ENCODE results near the gene TTLL6.
"Not testable (repeated sequence)": the region's sequence is repeated elsewhere in the genome, so short reads cannot be mapped to it uniquely, and the experiment has no call there.

TTLL6 gene

DNA sequence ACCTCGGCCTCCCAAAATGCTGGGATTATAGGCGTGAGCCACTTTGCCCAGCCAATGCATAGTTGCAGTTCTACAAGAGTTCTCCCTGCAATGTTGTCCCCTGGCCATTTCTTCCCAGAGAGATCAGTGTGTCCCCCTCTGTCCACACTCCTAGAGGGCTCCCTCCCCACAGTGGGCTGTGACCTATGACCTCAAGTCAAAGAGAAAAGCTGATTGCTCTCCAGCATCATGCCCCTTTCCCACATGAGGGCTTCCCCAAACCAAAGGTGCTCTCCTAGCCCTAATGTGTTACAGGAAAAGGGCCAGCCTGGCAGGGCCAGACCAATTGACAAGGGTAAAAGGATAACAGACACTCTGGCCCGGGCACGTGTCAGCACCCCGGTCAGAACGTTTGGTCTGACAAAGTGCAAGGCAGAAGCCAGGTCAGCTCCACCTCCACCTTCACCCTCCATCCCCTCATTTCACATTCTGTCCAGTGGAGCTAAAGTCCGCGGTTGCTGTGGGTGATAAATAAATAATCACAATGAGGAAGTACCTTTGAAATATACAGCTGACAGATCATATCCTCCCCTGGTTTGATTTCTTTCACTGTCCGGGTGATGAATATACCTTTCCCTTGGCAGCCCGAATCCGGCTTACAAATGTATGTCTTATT is 17.8 kb downstream of the TTLL6 start:
- Histone ChIP-seq H2AFZ (ENCODE audit: low read depth, low read length) (no peak overlapping the region), H3K36me3 (replicated peaks; ENCODE audit: low read depth, low read length) (no peaks in the 10 kb centered on the region)
- TF ChIP-seq, protein P1, sequence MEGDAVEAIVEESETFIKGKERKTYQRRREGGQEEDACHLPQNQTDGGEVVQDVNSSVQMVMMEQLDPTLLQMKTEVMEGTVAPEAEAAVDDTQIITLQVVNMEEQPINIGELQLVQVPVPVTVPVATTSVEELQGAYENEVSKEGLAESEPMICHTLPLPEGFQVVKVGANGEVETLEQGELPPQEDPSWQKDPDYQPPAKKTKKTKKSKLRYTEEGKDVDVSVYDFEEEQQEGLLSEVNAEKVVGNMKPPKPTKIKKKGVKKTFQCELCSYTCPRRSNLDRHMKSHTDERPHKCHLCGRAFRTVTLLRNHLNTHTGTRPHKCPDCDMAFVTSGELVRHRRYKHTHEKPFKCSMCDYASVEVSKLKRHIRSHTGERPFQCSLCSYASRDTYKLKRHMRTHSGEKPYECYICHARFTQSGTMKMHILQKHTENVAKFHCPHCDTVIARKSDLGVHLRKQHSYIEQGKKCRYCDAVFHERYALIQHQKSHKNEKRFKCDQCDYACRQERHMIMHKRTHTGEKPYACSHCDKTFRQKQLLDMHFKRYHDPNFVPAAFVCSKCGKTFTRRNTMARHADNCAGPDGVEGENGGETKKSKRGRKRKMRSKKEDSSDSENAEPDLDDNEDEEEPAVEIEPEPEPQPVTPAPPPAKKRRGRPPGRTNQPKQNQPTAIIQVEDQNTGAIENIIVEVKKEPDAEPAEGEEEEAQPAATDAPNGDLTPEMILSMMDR (IDR thresholded peaks at IDR 0.05; ENCODE audit: low read depth, low read length): no peak
- no peak for TF ChIP-seq EZH2phosphoT487 (IDR thresholded peaks at IDR 0.05; ENCODE audit: low read depth)

DNA sequence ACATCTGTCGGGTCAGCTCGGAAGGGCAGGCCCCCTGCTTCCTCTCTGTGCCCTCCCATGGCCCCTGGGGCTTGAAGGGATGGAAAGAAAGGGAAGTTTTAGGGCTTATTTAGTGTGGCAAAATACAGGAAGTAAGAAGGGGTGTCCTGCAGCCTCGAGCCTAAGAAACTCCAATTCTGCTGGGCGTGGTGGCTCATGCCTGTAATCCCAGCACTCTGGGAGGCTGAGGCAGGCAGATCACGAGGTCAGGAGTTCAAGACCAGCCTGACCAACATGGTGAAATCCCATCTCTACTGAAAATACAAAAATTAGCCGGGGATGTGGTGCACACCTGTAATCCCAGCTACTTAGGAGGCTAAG is 20.9 kb downstream of the TTLL6 start:
- H3K4me2 ChIP-seq (ENCODE audit: low read length); H3K9ac ChIP-seq (ENCODE audit: low read length); H3K27ac ChIP-seq (ENCODE audit: low read length); H3K4me3 ChIP-seq (ENCODE audit: low read length); H3K36me3 ChIP-seq (replicated peaks; ENCODE audit: low read depth, low read length); H3K27me3 ChIP-seq (ENCODE audit: low read depth, low read length); H4K20me1 ChIP-seq (ENCODE audit: insufficient read depth, low read length); H3K79me2 ChIP-seq (ENCODE audit: low read length); H3K9me3 ChIP-seq (ENCODE audit: insufficient read depth, low read length): not testable (repeated sequence)
- H3K4me1 ChIP-seq (ENCODE audit: low read length): peaks cover 37% of the 10 kb centered on the region
- 0 out of 2 replicates have a peak overlapping the region, but pooled peaks have one; percentile 43 for H2AFZ ChIP-seq (ENCODE audit: low read depth, low read length)

More for the DNA sequence above, 17.8 kb downstream of the TTLL6 start:
- no peaks in the 10 kb centered on the region for H4K20me1 ChIP-seq (ENCODE audit: insufficient read depth, low read length)
- H3K4me2 ChIP-seq (ENCODE audit: low read length): no peak overlapping the region
- peaks cover 22% of the 10 kb centered on the region for H3K4me1 ChIP-seq (ENCODE audit: low read length)
- no peak overlapping the region for H3K4me3 ChIP-seq (ENCODE audit: low read length)
- no peaks in the 10 kb centered on the region for H3K27me3 ChIP-seq (ENCODE audit: low read depth, low read length)
- no peak overlapping the region for H3K27ac ChIP-seq (ENCODE audit: low read length)
- H3K9ac ChIP-seq (ENCODE audit: low read length): no peak overlapping the region
- H3K9me3 ChIP-seq (ENCODE audit: insufficient read depth, low read length): no peaks in the 10 kb centered on the region
- H3K79me2 ChIP-seq (ENCODE audit: low read length): no peaks in the 10 kb centered on the region

DNA sequence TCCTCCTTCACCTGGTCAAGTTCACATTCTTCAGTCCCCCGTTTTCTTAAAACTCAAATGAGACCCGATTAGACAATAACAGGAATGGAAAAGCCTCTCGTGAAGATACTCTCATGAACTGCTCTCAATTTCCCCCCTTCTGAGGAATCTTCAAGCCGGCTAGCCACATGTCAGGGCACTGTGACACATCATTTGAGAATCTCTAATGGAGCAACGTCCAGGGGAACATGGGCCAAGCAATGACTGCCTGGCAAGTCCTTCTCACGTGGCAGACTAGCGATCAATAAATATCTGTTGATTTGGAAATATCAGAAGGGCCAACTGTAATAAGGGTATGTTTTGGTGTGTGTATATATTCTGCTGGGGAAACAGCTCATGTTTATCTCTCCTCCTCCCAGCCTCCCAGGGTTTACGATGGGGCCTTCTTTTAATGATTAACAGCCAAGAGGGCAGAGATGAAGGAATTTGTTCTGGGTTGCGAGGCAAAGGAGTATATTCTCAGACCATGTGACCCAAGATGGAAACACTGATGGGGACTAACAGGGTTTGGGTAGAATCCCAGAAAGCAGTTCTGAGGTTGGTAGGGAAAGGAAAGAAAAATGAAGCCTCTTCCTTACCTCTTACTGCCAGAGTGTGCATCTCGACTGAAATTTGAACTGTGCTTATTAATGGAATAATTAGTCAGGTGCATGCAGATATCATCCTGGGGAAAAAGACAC is 21.4 kb downstream of the TTLL6 start:
- Histone ChIP-seq H3K27ac (ENCODE audit: low read length) (no peak overlapping the region), H3K9ac (ENCODE audit: low read length) (no peak overlapping the region), H4K20me1 (ENCODE audit: insufficient read depth, low read length) (no peaks in the 10 kb centered on the region), H3K4me2 (ENCODE audit: low read length) (no peak overlapping the region), H3K4me3 (ENCODE audit: low read length) (no peak overlapping the region), H3K79me2 (ENCODE audit: low read length) (no peaks in the 10 kb centered on the region), H3K4me1 (ENCODE audit: low read length) (peaks cover 34% of the 10 kb centered on the region), H3K9me3 (ENCODE audit: insufficient read depth, low read length) (no peaks in the 10 kb centered on the region), H2AFZ (ENCODE audit: low read depth, low read length) (0 out of 2 replicates have a peak overlapping the region, but pooled peaks have one; percentile 43), H3K27me3 (ENCODE audit: low read depth, low read length) (no peaks in the 10 kb centered on the region), H3K36me3 (replicated peaks; ENCODE audit: low read depth, low read length) (no peaks in the 10 kb centered on the region)
- TF ChIP-seq, protein P1 (IDR thresholded peaks at IDR 0.05; ENCODE audit: low read depth, low read length): no peak
- TF ChIP-seq EZH2phosphoT487 (IDR thresholded peaks at IDR 0.05; ENCODE audit: low read depth): no peak

DNA sequence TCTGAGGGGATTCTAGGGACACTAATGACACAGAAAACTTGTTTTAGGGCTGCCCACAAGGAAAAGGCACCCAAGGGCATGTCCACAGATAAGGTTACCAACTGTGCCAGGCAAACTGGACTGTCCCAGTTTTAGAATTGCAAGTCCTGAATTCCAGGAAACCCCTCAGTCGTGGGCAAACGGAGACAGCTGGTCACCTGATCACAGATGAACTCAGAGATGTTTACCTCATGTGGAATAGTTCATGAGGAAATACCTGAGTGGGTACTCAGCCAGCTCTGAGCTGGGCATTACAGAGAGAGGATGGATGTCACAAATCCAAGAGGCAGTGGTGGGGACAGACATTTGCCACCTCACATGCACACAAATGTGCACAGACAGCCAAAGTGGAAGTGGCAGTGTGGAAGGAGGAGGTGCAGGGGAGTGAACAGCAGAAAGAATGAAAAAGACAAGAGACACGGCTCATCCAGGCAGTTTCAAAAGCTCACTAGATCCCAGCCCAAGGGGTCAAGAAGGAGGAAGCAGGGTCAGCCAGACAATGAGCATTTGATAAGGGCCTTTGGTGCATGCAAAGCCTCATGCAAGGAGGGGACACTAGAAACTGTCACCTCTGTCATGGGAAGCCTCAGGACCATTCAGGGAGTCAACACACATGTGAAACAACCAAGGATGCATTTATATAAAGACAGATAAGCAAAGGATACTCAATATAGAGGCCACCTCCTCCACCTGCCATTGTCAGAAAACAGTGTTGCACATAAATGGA is 24.8 kb downstream of the TTLL6 start:
- H3K4me1 ChIP-seq (ENCODE audit: low read length): peaks cover 19% of the 10 kb centered on the region
- H3K4me3 ChIP-seq (ENCODE audit: low read length): peak overlapping the region; percentile 37
- H3K27me3 ChIP-seq (ENCODE audit: low read depth, low read length): no peaks in the 10 kb centered on the region
- no peaks in the 10 kb centered on the region for H3K36me3 ChIP-seq (replicated peaks; ENCODE audit: low read depth, low read length)
- H3K27ac ChIP-seq (ENCODE audit: low read length): no peak overlapping the region
- H3K4me2 ChIP-seq (ENCODE audit: low read length): peak overlapping the region; percentile 51
- peak overlapping the region; percentile 60 for H2AFZ ChIP-seq (ENCODE audit: low read depth, low read length)
- H3K79me2 ChIP-seq (ENCODE audit: low read length): no peaks in the 10 kb centered on the region
- no peaks in the 10 kb centered on the region for H3K9me3 ChIP-seq (ENCODE audit: insufficient read depth, low read length)
- TF ChIP-seq, protein P1 (IDR thresholded peaks at IDR 0.05; ENCODE audit: low read depth, low read length): no peak
- no peak for TF ChIP-seq EZH2phosphoT487 (IDR thresholded peaks at IDR 0.05; ENCODE audit: low read depth)
- no peaks in the 10 kb centered on the region for H4K20me1 ChIP-seq (ENCODE audit: insufficient read depth, low read length)
- no peak overlapping the region for H3K9ac ChIP-seq (ENCODE audit: low read length)

Measured in OCI-LY3 (cell line).